ENCODE data around the gene OR6F1.
"Not testable (repeated sequence)": the region's sequence is repeated elsewhere in the genome, so short reads cannot be mapped to it uniquely, and the experiment has no call there.

The OR6F1 gene

GRCh38 chr1:247747616-247748015 is 31.2 kb upstream of the OR6F1 start:
- Histone ChIP-seq H2AFZ (no peak overlapping the region), H3K4me2 (ENCODE audit: low read length) (no peak overlapping the region), H3K79me2 (no peaks in the 10 kb centered on the region), H3K27me3 (ENCODE audit: control insufficient read depth, insufficient read depth, low read length) (no peaks in the 10 kb centered on the region), H3K9ac (no peak overlapping the region), H3K9me3 (ENCODE audit: control insufficient read depth, low read length) (no peaks in the 10 kb centered on the region), H3K4me1 (no peaks in the 10 kb centered on the region), H3K27ac (no peak overlapping the region), H3K36me3 (ENCODE audit: control insufficient read depth, insufficient read depth, low read length) (no peaks in the 10 kb centered on the region), H3K4me3 (ENCODE audit: low read depth, low read length) (no peak overlapping the region)
- TF ChIP-seq, protein P1, sequence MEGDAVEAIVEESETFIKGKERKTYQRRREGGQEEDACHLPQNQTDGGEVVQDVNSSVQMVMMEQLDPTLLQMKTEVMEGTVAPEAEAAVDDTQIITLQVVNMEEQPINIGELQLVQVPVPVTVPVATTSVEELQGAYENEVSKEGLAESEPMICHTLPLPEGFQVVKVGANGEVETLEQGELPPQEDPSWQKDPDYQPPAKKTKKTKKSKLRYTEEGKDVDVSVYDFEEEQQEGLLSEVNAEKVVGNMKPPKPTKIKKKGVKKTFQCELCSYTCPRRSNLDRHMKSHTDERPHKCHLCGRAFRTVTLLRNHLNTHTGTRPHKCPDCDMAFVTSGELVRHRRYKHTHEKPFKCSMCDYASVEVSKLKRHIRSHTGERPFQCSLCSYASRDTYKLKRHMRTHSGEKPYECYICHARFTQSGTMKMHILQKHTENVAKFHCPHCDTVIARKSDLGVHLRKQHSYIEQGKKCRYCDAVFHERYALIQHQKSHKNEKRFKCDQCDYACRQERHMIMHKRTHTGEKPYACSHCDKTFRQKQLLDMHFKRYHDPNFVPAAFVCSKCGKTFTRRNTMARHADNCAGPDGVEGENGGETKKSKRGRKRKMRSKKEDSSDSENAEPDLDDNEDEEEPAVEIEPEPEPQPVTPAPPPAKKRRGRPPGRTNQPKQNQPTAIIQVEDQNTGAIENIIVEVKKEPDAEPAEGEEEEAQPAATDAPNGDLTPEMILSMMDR (IDR thresholded peaks at IDR 0.05): no peak

GRCh38 chr1:247746391-247746935 is 30.0 kb upstream of the OR6F1 start:
- H3K27me3 ChIP-seq (ENCODE audit: control insufficient read depth, insufficient read depth, low read length): no peaks in the 10 kb centered on the region

GRCh38 chr1:247742215-247742760 is 25.8 kb upstream of the OR6F1 start:
- not testable (repeated sequence) for H3K4me1 ChIP-seq; H2AFZ ChIP-seq; H3K27ac ChIP-seq; H3K4me2 ChIP-seq (ENCODE audit: low read length); H3K27me3 ChIP-seq (ENCODE audit: control insufficient read depth, insufficient read depth, low read length); H3K36me3 ChIP-seq (ENCODE audit: control insufficient read depth, insufficient read depth, low read length); H3K4me3 ChIP-seq (ENCODE audit: low read depth, low read length); H3K9ac ChIP-seq; H3K9me3 ChIP-seq (ENCODE audit: control insufficient read depth, low read length); H3K79me2 ChIP-seq

More at GRCh38 chr1:247746391-247746935, 30.0 kb upstream of the OR6F1 start:
- no peaks in the 10 kb centered on the region for H3K9me3 ChIP-seq (ENCODE audit: control insufficient read depth, low read length)
- H3K79me2 ChIP-seq: no peaks in the 10 kb centered on the region
- H3K27ac ChIP-seq: no peak overlapping the region
- H3K4me2 ChIP-seq (ENCODE audit: low read length): no peak overlapping the region
- no peaks in the 10 kb centered on the region for H3K36me3 ChIP-seq (ENCODE audit: control insufficient read depth, insufficient read depth, low read length)
- H3K9ac ChIP-seq: no peak overlapping the region
- no peaks in the 10 kb centered on the region for H3K4me1 ChIP-seq
- TF ChIP-seq, protein P1 (IDR thresholded peaks at IDR 0.05): no peak
- no peak overlapping the region for H2AFZ ChIP-seq
- H3K4me3 ChIP-seq (ENCODE audit: low read depth, low read length): no peak overlapping the region

GRCh38 chr1:247741756-247742155 is 25.3 kb upstream of the OR6F1 start:
- H2AFZ ChIP-seq: no peak overlapping the region
- H3K27ac ChIP-seq: no peak overlapping the region
- H3K4me2 ChIP-seq (ENCODE audit: low read length): no peak overlapping the region
- H3K27me3 ChIP-seq (ENCODE audit: control insufficient read depth, insufficient read depth, low read length): no peaks in the 10 kb centered on the region
- no peak overlapping the region for H3K9ac ChIP-seq
- no peaks in the 10 kb centered on the region for H3K79me2 ChIP-seq
- no peaks in the 10 kb centered on the region for H3K36me3 ChIP-seq (ENCODE audit: control insufficient read depth, insufficient read depth, low read length)
- TF ChIP-seq, protein P1 (IDR thresholded peaks at IDR 0.05): no peak
- no peaks in the 10 kb centered on the region for H3K9me3 ChIP-seq (ENCODE audit: control insufficient read depth, low read length)
- no peaks in the 10 kb centered on the region for H3K4me1 ChIP-seq
- no peak overlapping the region for H3K4me3 ChIP-seq (ENCODE audit: low read depth, low read length)

GRCh38 chr1:247740721-247741120 is 24.3 kb upstream of the OR6F1 start:
- Histone ChIP-seq H3K4me3 (ENCODE audit: low read depth, low read length) (no peak overlapping the region), H3K36me3 (ENCODE audit: control insufficient read depth, insufficient read depth, low read length) (no peaks in the 10 kb centered on the region), H3K79me2 (no peaks in the 10 kb centered on the region), H3K4me1 (no peaks in the 10 kb centered on the region), H3K9me3 (ENCODE audit: control insufficient read depth, low read length) (no peaks in the 10 kb centered on the region), H3K9ac (no peak overlapping the region), H3K27ac (no peak overlapping the region), H3K27me3 (ENCODE audit: control insufficient read depth, insufficient read depth, low read length) (no peaks in the 10 kb centered on the region), H2AFZ (no peak overlapping the region), H3K4me2 (ENCODE audit: low read length) (no peak overlapping the region)
- TF ChIP-seq, protein P1 (IDR thresholded peaks at IDR 0.05): no peak

All from parathyroid adenoma (tissue), 2 donors.